Measurements from ENCODE around the gene TUBE1.
"Not testable (repeated sequence)": the region's sequence is repeated elsewhere in the genome, so short reads cannot be mapped to it uniquely, and the experiment has no call there.

Gene TUBE1

DNA sequence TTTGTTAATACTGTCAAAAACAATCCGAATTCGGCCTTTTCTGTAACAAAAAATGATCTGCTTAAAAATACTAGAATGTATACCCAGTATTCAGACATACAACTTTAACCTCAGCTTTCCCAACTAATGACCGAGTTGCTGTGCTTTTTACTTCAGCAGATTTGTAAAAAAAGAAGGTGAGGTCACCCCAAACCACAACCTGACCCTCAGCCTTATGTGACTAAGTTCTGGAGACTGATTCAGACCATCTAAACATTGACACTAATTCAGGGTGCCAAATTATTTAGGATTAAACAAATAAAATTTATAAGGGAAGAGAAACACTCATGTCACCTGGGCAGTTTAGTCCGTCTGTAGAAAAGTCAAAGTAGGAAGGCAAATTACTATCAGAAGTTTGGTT is 25.7 kb downstream of the TUBE1 start:
- no peak for DNase-seq

DNA sequence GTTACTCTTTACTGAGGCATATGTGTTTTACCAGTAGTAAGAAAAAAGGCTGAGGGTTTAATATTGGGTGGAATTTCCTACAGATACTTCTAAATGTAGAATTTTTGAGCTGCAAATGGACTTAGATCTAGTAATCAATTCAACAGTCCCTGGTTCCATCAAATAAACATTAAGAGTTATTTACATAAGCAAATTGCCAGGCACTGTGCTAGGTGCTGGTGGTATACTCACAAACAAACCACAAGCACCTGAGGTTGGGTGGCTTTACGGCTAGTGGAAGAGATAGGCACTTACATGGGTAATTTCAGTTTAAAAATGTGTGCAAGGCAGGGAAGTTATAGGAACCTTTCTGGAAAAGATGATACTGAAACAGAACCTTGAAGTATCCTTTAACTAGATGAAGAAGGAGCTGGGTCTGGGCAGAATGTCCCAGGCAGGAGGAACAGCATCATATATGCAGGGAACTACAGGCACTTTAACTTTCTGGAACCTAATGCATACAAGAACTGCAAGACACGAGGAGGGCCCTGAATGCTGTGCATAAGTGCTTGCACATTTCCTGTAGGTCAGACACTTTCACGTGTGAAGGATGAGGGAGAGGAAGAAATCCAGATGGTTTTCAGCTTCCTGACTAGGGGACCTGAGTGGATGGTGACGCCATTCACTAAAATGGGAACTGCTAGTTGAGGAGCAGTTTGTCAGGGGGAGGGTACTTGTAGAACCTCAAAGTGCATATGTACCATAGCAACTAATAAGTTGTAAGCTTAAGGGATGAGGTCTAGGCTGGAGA is 28.8 kb downstream of the TUBE1 start:
- DNase-seq: no peak

DNA sequence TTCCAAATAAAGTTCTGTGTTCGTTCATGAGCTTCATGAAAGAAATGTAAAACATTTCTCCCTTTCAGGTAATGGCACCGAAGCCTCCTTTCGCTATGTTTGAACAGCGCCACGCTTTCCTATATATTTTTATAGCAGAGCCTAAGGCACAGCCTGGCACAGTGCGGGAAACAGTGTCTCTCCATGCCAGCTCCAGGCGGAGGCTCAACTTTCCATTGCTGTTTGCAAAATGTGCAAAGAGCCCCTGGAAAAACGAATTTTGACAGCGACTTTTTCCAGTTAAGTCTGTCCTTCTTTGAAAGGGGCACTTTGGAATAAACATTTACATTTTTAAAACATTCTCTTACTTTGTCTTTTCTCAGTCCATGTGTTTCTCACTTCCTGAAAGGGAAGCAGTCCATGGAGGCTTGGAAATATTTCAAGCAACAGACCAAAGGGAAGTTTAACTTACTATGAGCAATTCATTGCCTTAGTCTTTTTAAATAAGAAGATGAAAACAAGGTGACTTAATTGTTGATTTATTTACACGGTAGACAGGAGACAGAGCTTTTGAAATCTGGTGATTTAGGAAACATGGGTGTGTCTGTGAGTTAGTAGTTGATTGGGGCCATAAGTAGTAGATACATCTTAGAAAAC is 32.6 kb downstream of the TUBE1 start:
- no peak for DNase-seq

DNA sequence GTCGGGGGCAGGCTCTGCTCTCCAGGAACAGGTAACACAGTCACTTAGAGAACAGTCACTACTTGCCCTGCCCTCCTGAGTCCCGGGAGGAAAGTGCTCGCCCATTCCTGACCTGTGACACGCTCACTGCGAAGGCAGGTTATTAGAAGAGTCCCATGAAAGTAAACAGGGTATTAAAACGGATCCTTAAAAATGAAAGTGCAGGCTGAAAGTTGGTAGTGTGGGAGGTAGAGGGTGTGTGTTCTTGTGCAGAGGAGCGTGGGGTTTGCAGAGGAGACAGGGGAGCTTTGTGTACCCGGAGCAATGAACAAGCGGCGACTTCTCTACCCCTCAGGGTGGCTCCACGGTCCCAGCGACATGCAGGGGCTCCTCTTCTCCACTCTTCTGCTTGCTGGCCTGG is 33.3 kb downstream of the TUBE1 start, which contains the start of gene CCN6:
Gene CCN6 (plus strand): TSS at position 104 of the 400 bp plus-strand sequence. CDS start 254 bp downstream, at position 358.
- DNase-seq: no peak

DNA sequence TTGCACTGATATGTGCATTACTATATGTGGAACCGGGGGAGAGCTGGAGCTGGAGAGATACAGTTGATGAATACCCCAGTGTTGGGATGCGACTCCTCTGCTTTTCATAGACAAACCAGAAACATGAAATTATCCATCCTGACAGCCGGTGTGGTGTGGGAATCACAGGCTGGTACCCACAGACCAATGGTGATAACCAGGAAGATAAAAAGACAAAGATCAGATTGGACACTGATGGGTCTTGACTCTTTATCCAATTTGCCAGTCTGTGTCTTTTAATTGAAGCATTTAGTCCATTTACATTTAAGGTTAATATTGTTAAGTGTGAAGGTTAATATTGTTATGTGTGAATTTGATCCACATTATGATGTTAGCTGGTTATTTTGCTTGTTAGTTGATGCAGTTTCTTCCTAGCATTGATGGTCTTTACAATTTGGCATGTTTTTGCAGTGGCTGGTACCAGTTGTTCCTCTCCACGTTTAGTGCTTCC is 36.0 kb downstream of the TUBE1 start:
- DNase-seq: not testable (repeated sequence)

DNA sequence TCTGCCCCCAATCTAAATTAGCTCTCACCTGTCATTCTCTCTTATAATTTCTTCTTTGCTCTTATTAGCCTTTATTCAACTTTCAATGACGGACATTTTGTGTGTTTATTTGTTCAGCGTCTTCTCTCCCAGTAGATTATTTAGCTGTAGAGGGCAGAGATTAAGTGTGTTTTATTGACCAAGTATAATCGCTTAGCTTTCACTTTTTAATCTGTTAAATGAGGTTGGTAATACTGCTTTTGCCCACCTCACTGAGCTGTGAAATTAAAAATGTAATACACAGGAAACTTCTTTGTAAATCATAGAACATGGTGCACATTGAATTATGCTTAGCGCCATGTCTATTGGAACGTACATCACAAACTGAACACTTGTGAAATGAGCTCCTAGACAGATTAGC is 36.9 kb downstream of the TUBE1 start:
- DNase-seq: no peak

DNA sequence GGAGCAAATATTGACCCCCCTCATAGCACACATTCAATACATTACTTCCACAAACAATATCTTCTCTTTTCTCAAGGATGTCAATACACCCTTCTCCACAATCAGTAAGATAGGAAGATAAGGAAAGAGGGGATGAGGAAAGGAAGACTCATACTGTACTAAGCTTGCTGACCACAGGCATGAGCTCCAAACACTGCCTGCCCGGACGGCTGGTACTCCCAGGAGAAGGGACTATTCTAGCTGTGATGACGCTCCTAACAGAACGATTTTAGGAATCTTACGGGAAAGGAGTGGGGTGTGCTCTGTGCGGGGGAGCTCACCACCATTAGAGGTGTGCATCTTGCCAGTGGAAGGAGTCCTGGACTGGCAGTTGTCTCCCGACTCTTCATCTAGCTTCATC is 37.3 kb downstream of the TUBE1 start:
- no peak for DNase-seq

DNA sequence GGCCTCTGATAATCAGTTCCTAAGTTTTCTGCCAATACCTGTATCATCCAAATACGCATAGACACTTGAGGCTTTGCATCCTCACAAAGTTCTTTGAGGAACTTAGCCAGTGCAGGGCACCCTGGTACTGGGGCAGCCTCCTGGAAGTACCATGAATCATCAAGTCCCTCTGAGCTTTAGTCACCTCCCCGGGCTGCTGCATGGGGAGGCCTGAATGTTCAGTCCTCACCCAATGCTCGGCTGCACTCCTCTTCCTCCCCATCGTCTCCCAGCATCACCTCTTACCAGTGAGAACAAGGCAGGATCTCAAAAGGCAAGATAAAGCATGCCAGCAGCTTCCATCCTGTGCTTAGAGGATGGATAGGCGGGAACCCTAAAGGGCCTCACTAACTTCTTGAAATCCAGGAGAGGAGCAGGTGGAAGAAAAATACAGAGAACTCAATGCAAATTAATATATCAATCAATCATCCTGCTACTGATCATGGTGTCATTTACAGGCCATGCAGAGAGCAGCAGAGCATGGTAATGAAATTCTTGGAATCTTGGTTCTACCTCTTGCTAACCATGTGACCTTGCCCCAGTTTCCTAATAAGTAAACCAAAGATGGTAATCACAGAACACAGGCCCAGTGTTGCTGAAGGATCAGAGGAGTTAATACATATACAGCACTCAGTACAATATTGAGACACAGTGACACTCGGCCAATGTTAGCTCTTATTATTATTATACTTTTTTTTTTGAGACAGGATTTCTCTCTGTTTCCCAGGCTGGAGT is 38.1 kb downstream of the TUBE1 start:
- DNase-seq: no peak

DNA sequence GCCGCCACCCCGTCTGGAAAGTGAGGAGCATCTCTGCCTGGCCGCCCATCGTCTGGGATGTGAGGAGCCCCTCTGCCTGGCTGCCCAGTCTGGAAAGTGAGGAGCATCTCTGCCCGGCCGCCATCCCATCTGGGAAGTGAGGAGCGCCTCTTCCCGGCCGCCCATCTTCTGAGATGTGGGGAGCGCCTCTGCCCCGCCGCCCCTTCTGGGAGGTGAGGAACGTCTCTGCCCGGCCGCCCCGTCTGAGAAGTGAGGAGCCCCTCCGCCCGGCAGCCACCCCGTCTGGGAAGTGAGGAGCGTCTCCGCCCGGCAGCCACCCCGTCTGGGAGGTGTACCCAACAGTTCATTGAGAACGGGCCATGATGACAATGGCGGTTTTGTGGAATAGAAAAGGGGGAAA is 39.8 kb downstream of the TUBE1 start:
- DNase-seq: not testable (repeated sequence)

DNA sequence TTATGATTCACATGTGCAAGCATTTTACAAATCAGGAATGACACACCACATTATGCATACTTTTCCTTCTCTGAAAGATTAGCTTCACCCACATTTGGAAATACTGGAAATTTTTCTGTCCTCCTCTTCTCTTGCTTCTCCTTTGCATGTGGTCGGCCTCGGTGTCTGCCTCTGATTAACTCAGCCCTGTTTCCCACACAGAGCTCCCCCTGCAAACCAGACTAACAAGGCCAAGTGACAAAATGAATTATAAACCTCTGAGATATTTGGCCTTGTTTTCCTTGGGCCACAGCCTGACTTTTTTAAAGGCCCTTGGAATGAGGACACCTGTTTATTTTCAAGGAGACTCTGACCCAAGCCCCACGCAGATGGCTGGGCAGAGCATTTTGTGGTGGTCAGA is 42.4 kb downstream of the TUBE1 start:
- no peak for DNase-seq

DNA sequence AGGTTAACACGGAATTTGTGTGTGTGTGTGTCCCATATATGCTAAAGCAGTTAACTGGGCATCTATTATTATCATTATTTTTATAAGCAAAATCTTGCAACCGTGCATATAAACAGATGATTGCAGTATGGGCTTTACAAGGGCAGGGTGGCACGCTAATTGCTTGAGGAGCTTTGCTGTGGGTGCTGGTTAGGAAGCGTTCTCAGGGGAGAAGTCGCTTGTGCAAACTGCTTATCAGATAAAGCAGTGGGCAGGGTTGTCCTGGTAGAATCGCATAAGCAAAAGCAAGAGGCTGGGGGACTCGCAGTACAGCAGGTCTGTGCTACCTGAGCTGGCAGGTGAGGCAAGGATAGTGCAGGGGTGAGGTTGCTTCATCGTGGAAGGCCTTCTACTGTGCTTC is 43.1 kb downstream of the TUBE1 start:
- DNase-seq: no peak

DNA sequence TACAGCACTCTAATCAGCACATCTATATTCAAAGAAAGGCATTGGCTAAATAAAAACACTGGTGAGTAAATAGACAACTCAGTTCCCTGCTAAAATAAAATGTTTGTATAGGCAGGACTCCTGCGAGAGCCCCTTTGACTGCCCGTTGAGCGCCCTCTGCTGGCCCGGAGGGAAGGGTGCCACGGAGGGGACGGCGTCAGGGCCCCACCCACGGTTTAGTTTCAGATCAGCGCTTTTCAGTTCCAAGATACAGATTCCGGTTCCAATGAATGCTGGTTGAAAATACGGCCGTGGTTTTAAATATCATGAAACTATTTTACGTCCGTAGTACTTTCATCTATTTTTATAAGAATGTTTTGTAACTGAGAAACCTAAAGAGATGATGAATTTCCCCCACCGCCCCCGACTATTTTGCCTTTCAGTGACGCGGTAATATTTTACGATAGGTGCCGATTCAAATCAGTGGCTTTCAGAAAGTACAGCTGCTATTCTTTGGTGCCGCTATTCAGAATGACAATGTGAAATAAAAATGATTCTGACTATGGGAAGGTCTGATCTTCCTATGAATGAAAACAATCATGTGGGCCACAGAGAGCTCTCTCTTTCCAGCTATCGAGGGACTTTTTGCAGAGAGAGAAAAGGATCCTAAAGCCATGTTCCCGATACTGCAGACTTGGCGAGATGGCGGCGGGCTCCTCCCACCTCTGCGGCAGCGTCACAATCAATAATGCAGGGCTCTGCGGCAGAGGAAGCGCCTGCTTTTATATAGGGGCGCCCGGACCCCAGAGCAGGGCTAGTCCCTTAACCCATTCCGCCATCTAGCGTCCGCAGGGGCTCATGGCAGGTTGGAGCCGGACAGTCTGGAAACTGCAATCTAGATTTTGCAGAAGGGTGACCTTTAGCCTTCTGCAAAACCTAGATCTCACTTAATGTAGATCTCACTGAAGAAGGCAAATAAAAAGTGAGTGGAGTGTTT is 44.0 kb downstream of the TUBE1 start:
- peak; percentile 87 for DNase-seq

DNA sequence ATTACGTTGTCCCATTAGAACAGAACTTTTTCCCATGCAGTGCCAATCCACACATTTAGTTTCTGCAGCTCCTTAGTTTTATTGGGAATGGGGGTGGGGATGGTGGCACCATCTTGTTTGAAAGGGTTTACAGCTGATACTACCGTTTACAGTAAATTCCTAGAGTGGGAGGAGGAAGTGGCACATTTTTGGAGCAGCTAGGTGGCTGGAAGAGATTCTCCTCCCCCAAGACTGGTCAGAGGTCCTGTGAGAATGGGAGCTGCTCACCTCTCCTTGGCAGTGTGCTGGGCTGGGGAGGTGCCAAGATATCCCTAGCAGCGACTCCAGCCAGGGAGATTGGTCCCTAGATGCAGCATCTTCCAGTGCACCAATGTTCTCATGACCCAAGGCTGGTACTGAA is 45.7 kb downstream of the TUBE1 start:
- DNase-seq: no peak

DNA sequence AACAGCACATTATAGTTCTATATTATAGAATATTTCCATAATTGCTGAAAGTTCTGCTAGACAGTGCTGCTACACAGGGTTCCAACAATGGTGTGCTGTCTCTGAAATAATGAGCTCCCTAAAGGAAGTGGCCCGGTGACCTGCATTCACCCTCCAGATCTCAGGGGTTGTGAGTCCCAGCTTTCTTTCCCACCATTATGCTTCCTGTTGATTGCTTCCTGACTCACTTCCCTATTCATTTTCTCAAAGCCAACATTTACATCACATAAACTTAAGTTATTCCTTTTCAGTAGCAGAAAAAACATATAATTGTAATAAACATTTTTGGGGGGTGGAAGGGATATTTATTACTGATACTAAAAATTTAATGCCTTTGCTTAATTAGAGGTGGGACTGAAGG is 46.3 kb downstream of the TUBE1 start:
- DNase-seq: no peak

DNA sequence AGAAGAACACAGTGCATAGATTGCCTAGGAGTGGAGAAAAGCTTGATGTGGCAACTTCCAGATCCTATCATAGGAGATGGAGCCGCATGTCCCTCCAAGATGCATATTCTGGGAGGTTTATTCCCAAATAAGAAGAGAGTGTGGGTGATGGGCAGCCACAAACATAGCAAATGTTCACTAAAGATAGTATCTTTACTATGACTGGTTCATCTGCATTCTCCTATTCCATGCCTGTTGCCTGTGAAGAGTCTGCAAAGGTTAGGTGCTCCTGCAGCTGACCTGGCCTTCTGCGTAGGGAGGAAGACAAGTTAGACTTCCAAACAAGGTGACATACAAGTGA is 47.9 kb downstream of the TUBE1 start:
- no peak for DNase-seq

DNA sequence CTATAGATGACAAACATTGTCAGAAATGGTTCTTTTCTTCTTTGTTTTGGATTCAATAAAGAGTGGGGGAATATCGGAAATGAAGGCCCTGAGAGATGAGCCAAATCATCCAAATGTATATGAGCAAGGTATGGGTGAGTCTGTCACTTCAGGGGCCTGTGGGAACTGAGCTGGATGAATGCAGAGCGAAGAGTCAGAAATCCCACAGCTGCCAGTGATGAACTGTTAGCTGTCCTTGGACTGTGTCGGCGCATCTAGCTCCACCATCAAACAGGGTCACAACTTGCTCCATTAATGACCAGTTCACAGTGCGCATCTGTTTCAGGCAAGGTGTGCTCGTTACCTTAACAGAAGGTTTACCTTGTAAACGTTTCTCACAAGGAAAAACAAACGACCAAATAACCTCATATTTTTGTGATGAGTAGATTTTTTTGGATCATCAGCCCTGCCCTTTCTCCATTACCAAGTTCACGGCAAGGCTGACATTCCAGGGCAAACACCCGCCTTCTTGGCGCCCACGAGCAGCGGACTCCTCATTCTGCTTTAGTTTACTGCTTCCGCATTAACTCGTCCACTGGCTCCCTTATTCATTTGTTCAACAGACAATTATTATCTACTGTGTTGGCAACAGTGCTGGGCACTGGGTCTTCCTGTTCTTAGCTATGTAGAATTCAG is 48.4 kb downstream of the TUBE1 start:
- DNase-seq: no peak

DNA sequence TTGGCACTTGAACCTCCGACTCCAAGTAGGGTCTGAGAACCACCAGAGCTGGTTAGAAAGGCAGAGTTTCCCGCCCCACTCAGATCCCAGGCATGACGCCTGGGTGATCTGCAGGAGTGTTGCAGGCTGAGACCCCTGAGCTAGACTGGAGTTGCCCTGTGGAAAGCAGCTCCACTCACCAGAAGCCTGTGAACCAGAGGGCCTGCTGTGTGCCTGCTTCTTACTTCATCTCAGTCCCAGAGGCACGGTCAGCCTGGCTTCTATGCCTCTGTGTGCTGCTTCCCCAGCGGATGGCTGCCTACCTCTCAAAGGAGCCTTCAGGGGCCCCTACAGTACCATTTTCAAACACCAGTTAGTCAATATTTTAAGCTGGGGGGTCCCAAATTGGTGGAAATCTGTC is 49.0 kb downstream of the TUBE1 start:
- DNase-seq: no peak

DNA sequence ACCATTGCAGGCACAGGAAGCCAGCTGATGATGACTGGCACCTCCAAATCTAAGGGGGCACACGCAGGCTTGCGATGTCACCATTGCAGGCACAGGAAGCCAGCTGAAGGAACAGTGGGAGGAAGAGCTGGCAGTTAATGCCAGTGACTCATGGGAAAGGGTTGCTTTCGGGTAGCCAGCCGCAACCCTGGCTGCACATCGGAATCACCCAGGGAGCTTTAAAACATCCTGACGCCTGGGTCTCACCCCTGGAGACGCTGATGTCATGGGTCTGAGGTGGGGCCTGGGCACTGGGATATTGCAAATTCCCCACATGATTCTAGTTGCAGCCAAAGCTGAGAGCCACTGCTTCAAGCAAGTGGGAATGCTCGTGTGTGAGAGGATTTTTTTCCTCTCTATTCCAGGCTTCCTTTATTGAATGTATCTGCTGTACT is 49.5 kb downstream of the TUBE1 start:
- DNase-seq: peak in 1 of 2 experiments; percentile 32

DNA sequence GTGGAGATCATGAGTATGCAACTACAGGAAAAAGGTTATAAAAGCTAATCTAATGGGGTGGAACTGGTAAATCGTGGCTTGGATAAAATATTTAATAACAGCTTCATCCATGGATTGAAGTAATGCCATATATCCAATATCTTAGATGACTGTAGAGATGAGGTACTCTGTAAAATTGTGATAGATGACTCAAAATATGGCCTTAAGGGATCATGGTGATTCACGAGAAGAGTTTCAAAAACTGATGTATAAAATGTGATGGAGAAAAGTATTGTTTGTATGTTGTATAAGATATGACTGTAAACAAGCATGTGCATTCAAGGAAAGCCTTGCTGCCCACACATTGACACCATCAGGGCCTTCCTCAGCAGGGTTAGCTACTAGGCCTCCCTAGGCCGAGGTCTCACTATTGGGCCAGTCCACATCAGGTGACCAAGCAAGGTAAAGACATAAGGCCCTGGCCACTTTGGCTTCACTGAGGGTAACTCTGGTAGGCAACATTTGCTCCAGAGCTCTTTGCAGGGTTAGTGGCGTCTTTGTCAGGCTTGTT is 51.1 kb downstream of the TUBE1 start:
- DNase-seq: no peak

DNA sequence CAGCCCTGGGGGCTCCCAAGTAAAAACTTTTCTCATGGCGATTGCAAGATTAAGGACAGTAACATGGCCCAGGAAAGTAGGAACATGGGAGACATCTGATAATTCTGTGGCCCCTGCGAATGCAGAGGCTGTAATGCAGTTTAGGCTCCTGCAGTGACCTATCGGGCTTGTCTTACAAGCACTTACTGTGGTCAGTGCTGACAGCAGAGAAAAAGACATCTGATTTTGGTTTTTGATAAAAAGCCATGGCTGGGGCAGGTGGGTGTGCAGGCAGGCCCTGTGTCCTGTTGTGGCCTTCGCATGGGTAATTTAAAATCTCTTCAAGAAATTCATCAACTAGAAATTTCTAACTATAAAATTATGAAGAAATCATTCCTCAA is 52.7 kb downstream of the TUBE1 start:
- no peak for DNase-seq

DNA sequence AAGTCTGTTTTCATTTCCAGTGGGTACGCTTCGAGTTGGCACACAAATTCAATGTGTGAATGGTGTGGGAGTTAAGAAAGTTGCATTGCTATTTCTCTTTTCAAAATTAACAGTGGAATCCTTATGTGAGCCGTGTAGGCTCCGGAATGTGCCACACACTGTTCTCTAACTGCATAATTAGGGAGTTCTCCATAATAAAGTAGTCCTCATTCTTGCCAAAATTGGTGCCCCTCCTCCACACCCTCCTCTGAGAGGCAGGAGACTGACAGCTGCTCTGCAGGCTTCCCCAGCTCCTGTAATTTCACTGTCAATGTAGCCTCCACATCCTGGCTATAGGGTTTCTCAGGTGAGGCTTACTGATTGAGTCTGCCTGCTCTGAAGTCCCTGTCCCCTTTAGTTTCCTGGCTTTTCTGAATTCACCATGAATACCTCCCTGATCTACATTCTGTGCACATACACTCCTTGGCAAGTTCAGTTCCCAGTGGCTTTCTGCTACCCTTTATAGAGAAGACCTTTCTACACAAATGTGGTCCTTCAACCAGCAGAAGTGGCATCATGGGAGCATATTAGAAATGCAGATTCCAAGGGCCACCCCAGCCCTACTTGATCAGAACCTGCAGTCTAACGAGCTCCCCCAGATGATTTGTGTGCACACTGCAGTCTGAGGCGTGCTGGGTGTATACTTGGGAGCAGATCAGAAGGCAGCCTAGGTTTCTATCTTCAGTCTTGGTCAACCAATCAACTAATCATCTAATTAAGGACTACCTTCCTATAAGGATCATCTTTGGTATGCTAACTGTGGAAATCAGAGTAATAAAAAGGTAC is 53.3 kb downstream of the TUBE1 start:
- DNase-seq: no peak
